HG03196 (cell line): ENCODE results near the gene SLC11A2.
A peak's percentile ranks its signal among the peaks of the same experiment; 100 is the strongest.
"Not testable (repeated sequence)": the region's sequence is repeated elsewhere in the genome, so short reads cannot be mapped to it uniquely, and the experiment has no call there.

Experiments
- ATAC-seq: cut with Tn5 transposase; IDR thresholded peaks from one replicate; pipeline ENCODE4 v1.9.1; 2021; ENCODE audit not compliant: unreplicated experiment

Gene SLC11A2

DNA sequence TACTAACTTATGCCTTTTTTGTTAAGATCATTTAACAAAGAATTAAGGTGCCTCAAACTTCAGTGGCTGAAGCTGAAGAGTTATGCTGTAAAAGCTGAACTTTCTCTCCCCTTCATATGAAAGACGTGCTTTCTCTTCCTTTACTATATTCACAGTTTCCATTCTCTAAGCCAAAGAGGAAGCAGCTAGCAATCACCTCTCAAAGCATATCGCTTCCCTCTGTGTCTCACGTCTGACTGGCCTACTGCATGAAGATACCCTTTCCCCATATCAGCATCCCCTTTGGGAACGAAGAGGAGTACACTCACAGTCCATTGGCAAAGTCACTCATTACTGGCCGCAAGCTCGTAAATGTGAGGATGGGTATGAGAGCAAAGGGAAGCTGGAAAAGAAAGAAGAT, 34.9 kb downstream of the SLC11A2 start:
- no peak for ATAC-seq

DNA sequence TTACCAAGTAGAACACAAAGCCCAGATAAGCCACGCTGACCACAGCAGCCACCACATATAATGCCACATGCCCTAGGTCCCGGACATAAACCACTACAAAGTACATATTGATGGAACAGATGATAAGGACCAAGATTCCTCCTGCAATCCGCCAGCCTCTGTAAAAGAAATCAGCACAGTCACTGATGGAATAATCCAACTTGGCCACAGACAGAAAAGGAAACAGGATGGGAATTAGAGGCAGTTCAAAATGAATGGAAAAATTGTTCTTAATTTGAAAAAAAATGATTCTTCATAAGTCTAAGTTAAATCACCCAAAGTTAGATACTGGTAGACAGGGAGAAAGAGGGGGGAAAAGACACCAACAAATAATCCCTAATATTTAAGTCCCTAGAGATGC, 35.4 kb downstream of the SLC11A2 start:
- no peak for ATAC-seq

DNA sequence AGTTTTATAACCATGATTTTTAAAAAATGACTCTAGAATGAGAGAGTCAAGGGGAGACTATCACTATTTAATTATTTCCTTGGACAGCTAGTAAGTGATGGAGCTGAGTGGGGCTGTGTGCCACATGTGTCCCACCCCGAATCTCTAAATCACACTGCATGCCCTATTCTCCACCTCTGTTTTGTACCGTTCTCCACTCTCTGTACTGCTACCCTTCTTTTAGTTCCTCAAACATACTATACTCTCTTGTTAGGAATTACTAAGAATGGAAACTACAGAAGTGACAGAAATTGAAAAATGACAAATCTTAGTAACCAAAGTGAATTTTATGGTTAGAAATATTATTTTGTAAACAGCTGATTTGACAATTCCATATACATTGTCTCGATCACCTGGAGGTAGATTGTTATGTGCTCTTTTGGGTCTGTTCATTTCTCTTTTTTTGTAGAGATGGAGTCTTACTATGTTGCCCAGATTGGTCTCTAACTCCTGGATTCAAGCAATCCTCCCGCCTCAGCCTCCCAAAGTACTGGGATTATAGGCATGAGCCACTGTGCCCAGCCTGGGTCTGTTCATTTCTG, 35.9 kb downstream of the SLC11A2 start:
- ATAC-seq: no peak

DNA sequence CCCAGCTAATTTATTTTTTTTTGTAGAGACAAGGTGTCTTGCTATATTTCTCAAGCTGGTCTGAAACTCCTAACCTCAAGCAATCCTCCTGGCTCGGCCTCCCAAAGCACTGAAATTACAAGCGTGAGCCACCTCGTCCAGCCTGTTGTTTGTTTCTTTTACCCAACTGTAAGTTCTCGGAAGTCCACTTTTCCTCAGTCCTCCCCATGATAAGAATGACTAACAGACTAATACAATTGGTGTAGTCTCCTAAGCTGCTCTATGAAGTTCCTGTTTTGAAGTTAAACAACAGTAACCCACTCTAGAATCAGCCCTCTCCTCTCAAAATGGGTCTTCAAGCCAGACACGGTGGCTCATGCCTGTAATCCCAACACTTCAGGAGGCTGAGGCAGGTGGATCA, 37.3 kb downstream of the SLC11A2 start:
- ATAC-seq: no peak

DNA sequence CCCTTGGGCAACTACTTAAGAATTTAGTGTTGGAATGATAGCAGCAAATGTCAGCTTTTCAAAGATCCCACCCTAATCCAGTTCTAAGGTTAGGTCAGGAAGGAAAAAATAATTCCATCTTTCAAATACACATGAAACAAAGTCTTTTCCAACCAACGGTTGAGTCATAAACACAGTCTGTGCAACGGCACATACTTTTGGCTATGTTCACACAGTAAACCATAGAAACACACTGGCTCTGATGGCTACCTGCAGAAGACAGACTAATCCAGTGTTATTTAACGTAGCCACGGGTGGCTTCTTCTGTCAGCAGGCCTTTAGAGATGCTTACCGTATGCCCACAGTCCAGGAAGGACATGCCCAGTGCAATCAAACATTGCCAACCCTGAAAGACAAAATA, 38.1 kb downstream of the SLC11A2 start:
- ATAC-seq: no peak

DNA sequence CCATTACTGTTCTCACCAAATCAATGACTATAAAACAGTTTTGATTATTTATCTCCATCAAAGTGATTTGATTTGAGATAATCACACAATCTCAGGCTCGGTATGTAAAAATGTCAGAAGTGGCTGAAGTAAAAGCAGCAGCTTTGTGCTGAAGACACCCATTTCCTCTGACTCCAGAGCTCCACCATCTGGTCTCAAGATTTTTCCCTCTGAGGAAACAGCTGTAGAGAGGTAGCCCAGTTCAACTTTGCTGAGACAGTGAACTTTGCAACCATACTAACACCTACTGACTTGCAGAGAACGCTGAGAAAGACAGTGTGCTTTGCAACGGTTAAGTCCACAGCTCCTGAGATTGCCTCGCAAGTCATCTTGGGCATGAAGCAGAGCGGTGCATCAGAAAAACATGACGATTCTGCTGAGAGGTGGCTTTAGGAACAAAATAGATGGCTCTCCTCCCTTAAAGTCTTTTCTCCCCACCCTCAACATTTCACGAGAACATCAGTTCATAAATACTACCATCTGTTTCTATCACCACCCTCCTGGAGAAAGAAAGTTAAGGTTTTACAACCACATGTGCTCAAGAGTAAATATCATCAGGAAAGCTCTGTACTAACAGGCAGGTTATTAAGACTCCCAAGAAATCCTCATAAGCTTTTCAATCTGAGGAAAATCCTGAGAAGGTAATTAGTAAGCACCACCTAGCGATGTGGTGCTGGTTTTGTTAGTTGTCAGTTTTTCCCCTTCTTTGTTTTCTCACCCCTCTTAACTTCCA, 39.0 kb downstream of the SLC11A2 start:
- no peak for ATAC-seq

DNA sequence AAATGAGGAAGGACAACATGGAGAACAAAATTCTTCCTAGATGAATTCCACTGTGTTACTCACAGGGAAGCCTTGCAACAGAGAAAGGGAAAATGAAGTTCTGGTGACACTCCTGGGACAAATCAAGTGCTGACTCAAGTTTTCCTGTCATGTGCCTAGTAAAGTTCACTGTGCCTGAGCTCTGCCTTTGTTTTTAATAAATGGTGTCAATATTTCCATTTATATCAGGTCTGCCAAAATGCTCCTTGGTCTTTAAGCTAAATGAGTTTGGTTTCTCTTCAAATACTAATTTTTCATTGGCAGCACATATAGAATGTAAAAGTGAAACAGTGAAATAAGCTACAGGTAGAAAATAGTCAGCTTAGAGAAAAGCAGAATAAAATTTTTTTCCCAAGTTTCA, 40.9 kb downstream of the SLC11A2 start:
- no peak for ATAC-seq

DNA sequence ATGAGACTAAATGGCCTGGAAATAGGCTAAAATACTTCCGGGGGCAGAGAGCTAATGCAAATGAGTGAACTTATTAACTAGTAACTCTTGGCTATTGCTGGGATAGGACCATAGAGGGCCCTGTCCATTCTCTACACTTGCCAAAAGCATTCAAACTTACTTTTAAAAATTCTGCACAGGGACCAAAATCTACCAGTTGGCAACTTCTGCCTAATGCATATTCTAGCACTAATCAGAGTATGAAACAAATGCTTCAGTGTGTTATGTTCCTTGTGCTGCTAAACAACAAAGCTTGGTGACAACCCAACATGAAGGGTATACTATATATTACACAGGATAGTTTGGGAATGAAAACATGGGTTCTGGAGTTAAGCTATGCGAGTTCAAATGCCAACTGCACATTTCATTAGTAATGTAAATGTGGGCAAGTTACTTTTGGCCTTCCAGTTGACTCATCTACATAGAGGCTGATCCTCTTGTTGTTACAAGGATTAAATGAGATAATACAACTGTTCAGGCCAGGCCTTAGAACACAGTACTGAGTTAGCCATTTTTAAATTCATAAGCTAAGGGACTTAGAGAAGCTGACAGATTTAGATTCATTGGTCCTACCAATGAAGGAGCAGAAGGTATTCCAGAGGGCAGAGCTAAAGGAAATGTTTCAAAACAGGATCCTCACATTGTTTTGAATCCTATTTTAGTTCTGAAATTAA, 41.4 kb downstream of the SLC11A2 start:
- no peak for ATAC-seq

DNA sequence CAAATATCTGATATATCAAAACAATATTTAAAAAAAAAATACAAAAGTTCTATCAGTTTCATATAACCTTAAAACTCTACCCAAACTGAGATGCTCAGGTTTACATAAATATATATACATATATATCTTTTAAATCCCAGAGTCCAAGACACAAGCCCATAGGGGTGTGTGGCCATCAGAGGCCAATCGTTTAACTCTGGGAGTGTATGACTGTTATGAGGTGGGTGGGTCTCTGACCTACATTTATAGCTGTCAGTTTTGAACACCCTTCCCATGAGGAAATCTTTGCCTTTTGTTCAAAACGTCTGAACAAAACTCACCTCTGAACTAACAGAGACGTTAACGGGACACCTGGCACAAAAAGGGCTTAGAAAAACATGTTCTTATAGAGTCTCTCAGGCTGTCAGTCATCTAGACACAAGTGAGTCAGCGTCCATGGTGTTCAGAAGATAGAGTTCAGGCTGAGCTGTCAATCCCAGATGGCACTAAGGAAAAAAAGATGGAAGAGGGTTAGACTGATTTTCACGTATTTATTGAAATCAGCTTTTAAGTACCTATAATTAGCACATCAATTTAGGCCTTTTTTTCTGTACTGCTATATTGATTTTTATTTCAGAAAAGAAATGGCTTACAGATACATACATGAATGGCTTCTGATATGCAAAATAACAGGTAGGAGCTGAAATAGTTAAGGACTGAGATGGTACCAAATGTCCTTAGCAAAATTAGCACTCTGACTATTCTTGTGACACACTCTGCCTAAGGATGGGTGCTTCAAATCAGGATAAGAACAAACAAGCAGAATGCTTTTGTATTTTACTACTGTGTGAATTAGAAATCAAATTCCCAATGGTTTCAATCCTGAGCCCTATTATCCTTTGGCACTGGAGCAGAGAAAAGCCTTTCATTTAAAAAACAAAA, 44.6 kb downstream of the SLC11A2 start:
- ATAC-seq: no peak

DNA sequence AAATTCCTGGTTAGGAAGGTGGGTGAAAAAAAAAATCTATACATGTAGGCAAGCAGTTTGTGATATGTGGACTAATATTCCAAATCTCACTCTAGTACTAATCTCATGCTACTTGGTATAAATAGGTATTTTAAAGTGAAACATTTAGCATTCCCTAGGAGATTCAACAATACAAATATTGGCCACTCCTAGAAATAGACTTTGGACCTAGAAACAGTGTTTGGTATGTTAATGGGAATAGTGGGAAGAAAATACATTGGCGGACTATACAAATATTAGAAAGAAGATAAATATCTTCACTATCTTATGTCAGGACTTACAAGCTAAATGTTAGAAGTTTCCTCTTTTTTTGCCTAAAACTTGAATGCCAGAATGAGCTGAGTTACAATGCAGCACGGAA, 45.6 kb downstream of the SLC11A2 start:
- ATAC-seq: no peak

DNA sequence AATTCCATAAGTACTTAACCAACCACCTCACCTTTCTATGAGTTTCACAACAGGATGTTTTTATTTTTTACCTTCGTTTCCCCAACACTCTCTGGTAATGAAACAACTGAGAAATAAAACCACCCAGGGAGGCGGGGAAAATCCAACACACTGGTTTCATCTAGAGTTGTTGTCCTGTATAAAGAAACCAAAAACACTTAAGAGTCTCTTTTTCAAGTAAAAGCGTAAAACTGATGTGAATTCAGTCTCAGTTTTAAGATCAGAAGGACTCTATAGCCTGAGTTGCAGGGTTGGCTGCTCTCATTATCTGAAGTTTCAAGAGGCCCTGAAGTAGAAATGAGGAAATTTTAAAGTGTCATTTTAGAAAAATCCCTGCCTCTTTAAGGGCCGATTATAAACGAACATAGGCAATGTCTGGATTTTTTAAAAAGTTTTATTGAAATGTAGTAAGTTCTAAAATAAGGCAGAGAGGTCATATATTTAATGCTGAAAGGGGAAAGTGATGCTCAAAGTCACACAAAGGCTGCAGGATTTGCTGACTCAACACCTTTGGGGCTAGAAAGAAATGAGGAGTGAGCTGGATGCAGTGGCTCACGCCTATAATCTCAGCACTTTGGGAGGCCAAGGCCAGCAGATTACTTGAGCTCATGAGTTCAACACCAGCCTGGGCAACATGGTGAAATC, 46.7 kb downstream of the SLC11A2 start:
- peak; percentile 68 for ATAC-seq

DNA sequence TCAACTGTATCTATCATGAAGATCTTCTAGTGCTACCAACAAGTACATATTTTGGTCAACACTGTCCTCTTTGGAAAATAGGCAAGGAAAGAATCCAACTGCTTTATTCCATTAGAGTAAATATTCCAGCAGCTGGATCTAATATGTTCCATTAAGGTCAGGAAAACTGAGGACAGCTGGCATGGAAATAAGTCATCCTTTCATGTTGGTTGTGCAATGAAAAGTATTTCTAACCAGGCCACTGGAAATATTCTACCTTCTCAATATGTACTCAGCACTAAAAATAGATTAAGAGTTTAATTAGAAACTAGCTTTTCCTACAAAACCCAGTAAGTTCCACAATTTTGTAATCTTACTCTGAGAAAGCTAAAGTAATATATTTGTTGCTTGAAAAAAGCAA, 54.2 kb downstream of the SLC11A2 start:
- no peak for ATAC-seq

DNA sequence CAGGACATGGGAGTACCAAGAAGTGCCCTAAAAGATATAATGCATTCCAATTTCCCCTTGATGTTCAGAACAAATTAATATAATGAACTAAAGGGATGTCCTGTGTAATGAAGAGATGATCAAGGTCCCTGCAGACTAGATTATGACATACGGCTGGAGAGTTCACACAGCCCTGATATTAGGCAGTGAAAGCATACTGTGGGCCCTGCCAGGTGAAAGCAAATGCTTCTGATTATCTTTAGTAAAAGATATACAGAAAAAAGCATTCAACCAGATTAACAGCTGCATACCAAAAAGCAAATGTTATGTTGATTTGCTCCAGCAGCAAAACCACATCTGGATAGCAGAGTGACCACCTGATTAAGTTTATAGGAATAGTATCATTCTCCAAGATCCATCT, 61.8 kb downstream of the SLC11A2 start:
- no peak for ATAC-seq

DNA sequence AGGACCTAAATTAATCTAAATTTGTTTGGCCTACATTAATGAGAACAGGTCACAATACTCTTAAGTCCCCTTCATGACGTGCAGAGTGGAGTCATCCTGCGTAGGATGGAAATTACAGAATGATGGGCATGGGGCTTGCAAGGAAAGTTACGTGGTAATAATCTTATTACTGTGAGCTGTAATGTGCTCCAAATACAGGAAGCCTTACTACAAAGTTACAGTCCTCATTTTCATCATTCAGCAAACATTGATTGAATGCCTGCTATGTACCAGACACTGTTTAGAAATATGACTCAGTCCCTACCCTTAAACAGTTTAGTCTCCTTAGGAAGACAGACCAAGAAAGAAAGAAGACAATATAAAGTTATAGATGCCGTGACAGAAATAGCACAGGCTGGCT, 64.5 kb downstream of the SLC11A2 start:
- no peak for ATAC-seq

DNA sequence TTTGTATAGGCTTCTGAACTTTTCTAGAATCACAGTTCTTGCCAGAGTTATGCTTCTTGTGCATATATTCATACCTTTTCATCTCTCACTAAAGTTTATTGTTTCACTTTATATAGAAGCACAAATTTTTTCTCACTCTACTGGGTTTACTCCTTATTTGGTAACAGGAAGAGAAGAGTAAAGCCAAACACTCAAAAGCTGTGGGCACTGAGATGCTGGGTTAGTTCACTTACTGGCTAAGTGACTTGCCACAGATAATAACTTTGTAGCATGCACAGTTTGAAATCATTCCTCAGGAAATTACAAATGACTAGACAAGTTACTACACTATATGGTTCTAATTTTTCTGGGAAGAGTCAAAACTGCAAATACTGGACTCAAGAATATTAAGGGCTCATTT, 66.1 kb downstream of the SLC11A2 start:
- no peak for ATAC-seq

DNA sequence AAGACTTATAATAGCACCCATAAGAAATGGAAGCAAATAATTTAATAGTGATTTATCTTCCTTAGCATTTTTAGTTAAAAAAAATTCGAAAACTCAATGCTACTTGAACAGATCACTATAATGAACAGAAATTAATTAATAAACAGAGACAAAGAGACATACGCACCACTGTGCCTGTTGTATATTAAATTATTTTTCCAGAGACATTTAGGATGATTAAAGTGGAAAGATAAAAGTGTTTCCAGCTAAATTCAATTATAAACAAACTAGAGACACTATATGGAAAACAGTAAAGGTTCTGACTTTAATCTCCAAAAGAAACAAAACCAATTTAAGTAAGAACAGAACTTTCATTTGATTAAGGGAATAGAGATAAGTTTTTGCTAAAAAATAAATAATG, 70.5 kb downstream of the SLC11A2 start:
- no peak for ATAC-seq

DNA sequence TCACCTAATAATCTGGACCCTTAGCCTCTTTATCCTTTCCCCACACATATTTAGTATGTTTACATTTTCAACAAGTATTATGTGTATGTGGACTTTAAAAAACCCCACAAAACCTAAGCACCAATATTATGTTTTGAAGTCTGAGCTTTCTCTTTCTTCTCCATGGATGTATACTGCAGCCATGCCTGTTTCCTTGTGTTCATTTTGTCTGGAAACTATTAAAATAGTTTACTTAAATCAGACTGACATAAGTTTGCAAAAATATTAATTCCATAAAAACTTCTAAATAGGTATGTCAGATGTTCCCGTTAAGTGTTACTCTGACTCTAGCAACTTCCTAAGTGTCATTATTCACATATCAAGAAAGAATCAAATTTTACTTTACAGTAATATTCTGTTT, 70.9 kb downstream of the SLC11A2 start:
- no peak for ATAC-seq

DNA sequence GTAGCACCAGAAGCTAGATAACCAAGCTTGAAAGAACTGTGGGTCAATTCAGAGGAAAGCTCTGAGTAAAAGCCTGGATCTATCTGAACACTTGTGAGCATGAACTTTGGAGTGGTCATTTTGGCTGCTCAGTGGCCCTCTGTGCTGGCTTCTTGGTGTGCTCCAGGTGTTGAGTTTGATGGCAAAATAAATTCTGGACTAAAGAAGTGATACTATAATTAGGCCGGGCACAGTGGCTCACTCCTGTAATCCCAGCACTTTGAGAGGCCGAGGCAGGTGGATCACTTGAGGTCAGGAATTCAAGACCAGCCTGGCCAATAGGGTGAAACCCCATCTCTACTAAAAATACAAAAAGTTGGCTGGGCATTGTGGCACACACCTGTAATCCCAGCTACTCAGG, 71.4 kb downstream of the SLC11A2 start:
- ATAC-seq: not testable (repeated sequence)

DNA sequence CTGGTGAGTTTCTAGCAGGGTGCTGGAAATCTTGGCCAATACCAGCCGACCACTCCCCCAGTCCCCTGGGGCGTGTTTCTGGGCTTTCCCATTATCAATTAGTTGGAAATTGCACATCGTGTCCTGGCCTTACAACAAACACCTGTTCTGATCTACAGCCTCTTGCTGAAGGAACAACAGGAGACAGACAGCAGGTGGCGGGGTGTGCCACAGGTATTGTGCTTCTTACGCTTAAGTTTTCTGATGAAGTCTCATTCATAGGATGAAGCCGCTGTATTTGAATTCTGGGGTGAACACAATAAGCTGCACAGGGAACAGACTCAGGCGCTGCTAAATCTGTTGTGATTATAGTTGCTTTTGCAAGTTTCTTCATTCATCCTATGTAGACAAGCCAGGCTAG, 73.1 kb downstream of the SLC11A2 start:
- ATAC-seq: no peak

DNA sequence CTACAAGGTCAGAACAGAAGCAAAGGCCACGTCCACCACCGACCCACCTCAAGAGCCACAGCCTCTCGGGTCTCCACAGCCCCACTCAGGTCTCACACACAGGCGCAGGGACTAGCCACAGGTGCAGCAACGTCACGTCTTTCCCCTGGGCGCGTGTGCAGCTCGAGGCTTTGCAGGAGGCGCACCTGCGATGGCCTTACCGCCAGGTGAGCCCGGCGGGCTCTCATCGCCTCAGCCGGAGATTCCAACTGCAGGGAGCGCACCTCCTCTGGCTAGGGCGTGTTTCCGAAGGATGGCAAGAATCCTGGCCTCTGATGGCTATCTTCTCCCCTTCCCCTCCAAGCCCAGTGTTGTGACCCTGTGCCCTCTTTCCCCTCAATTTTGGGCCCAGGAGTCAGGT, 73.7 kb downstream of the SLC11A2 start, which contains the start of gene HIGD1C:
Gene HIGD1C (plus strand): TSS at position 35 of the 400 bp plus-strand sequence. CDS start 1,455 bp downstream, outside the sequence.
- ATAC-seq: no peak

DNA sequence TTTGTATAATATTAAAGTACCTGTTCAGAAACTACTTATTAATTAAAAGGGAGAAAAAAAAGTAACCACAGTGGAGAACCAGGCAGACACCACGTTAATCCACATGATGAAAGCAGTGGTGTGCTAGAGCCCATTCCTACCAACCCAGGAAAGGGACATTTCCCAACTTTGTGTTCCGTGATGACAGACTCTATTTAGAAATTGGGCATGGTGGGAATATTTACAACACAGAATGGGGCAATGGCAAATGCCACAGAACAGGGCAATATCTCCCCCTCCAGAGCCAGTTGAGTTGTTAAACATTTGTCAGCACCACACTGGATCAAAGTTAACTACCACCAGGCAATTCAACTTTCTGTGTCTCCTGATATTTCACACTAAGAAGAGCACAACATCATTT, 75.1 kb downstream of the SLC11A2 start:
- no peak for ATAC-seq
